ENCODE measurements around the gene USF3.

DNA sequence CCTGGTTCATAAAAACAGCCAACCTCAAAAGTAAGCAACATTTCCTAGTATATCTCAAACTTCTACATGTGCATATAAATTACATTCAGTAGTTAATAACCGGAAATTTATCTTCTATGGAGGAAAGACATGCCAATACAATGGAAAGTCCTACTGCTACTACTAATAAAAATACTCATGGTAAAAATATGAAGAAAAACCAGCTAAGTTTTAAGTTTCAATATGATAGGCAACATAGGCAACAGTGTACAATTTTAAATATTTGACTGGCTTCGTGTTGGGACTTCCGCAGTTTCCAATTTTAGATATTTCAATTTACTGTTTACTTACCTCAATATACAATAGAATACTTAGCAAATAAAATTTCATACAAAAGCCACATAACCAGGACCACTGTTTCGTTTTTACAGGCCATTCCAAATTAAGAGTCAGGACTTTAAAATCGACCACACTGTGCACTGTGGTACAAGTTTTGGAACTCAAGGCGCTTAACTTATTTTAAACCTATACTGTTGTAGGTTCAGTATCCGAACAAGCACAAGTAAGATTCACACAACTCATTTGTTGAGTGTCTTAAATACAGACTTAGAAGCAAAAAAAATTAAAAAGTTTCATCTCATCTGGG, 46.7 kb upstream of the USF3 start:
- TF ChIP-seq, protein P1, sequence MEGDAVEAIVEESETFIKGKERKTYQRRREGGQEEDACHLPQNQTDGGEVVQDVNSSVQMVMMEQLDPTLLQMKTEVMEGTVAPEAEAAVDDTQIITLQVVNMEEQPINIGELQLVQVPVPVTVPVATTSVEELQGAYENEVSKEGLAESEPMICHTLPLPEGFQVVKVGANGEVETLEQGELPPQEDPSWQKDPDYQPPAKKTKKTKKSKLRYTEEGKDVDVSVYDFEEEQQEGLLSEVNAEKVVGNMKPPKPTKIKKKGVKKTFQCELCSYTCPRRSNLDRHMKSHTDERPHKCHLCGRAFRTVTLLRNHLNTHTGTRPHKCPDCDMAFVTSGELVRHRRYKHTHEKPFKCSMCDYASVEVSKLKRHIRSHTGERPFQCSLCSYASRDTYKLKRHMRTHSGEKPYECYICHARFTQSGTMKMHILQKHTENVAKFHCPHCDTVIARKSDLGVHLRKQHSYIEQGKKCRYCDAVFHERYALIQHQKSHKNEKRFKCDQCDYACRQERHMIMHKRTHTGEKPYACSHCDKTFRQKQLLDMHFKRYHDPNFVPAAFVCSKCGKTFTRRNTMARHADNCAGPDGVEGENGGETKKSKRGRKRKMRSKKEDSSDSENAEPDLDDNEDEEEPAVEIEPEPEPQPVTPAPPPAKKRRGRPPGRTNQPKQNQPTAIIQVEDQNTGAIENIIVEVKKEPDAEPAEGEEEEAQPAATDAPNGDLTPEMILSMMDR (IDR thresholded peaks at IDR 0.05; ENCODE audit: poor library complexity), result no peak
- no peak for TF ChIP-seq EZH2 (IDR thresholded peaks at IDR 0.05; ENCODE audit: borderline replicate concordance)
- TF ChIP-seq EZH2phosphoT487 (IDR thresholded peaks at IDR 0.05; ENCODE audit: low read depth, severe bottlenecking, unreplicated experiment), result no peak

Data from hepatocyte (in vitro differentiated cells).